IPS-20b (cell line): Measurements from ENCODE around the gene GABRG3.
"Not testable (repeated sequence)": the region's sequence is repeated elsewhere in the genome, so short reads cannot be mapped to it uniquely, and the experiment has no call there.

ENCODE experiments used
- H3K27ac ChIP-seq: one replicate; pipeline ENCODE4 v1.5.1; 2013; ENCODE audit warnings: low read length
- H3K27me3 ChIP-seq: 2 replicates; pipeline ENCODE4 v1.6.1; 2013; ENCODE audit warnings: mild to moderate bottlenecking, low read length, inconsistent platforms; ENCODE audit not compliant: insufficient read depth
- H3K36me3 ChIP-seq: 2 replicates; pipeline ENCODE4 v1.6.1; 2013; ENCODE audit warnings: low read depth, mild to moderate bottlenecking, inconsistent platforms, low read length, moderate library complexity; ENCODE audit not compliant: insufficient read depth
- H3K4me1 ChIP-seq: 2 replicates; pipeline ENCODE4 v1.6.1; 2013; ENCODE audit warnings: mild to moderate bottlenecking, control low read depth, inconsistent platforms, low read length, moderate library complexity; ENCODE audit not compliant: insufficient read depth
- H3K4me3 ChIP-seq: 2 replicates; pipeline ENCODE4 v1.5.1; 2013; ENCODE audit warnings: mild to moderate bottlenecking, low read length, inconsistent platforms
- H3K9ac ChIP-seq: 2 replicates; pipeline ENCODE4 v1.6.1; 2013; ENCODE audit warnings: low read depth, mild to moderate bottlenecking, inconsistent platforms, low read length, moderate library complexity
- H3K9me3 ChIP-seq: 2 replicates; pipeline ENCODE4 v1.6.1; 2013; ENCODE audit warnings: mild to moderate bottlenecking, low read depth, low read length, inconsistent platforms; ENCODE audit not compliant: insufficient read depth

Gene GABRG3

GRCh38 chr15:26996250-26996649, 25.3 kb downstream of the GABRG3 start:
- Histone ChIP-seq H3K4me3 (no peak overlapping the region), H3K36me3 (no peaks in the 10 kb centered on the region), H3K9ac (no peak overlapping the region), H3K9me3 (peaks cover 20% of the 10 kb centered on the region), H3K4me1 (no peaks in the 10 kb centered on the region), H3K27me3 (no peaks in the 10 kb centered on the region), H3K27ac (no peak overlapping the region)

DNA sequence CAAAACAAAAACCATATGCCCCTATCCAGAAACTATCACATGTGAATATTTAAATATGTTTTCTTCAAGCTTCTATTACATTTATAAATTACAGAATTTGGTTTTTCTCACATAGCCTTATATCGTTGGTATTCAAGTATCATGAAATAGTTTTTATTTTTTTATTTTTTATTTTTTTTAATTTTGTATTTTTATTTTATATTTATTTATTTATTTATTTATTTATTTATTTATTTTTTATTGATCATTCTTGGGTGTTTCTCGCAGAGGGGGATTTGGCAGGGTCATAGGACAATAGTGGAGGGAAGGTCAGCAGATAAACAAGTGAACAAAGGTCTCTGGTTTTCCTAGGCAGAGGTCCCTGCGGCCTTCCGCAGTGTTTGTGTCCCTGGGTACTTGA, 32.0 kb downstream of the GABRG3 start:
- not testable (repeated sequence) for H3K27ac ChIP-seq, H3K4me1 ChIP-seq, H3K27me3 ChIP-seq, H3K9ac ChIP-seq, H3K4me3 ChIP-seq, H3K36me3 ChIP-seq, H3K9me3 ChIP-seq

- H3K36me3 ChIP-seq, H3K9me3 ChIP-seq, H3K4me1 ChIP-seq, H3K4me3 ChIP-seq, H3K27me3 ChIP-seq, H3K9ac ChIP-seq, H3K27ac ChIP-seq: not testable (repeated sequence)
Measured at GRCh38 chr15:27004226-27004625, 33.2 kb downstream of the GABRG3 start.

GRCh38 chr15:27017168-27017809, 46.3 kb downstream of the GABRG3 start:
- Histone ChIP-seq H3K36me3 (no peaks in the 10 kb centered on the region), H3K4me1 (no peaks in the 10 kb centered on the region), H3K27ac (no peak overlapping the region), H3K4me3 (no peak overlapping the region), H3K9me3 (no peaks in the 10 kb centered on the region), H3K9ac (no peak overlapping the region), H3K27me3 (no peaks in the 10 kb centered on the region)

- Histone ChIP-seq H3K36me3 (no peaks in the 10 kb centered on the region), H3K9ac (no peak overlapping the region), H3K27ac (no peak overlapping the region), H3K4me1 (no peaks in the 10 kb centered on the region), H3K4me3 (no peak overlapping the region), H3K27me3 (no peaks in the 10 kb centered on the region), H3K9me3 (no peaks in the 10 kb centered on the region)
Measured at GRCh38 chr15:27019687-27020086, 48.7 kb downstream of the GABRG3 start.

- Histone ChIP-seq H3K9ac (no peak overlapping the region), H3K9me3 (no peaks in the 10 kb centered on the region), H3K4me1 (peaks cover 6% of the 10 kb centered on the region; the same call in 1 of the 2 replicates), H3K27ac (no peak overlapping the region), H3K36me3 (no peaks in the 10 kb centered on the region), H3K27me3 (no peaks in the 10 kb centered on the region), H3K4me3 (no peak overlapping the region)
Measured at GRCh38 chr15:27025481-27025966, 54.5 kb downstream of the GABRG3 start.

- H3K27me3 ChIP-seq, result no peaks in the 10 kb centered on the region
- no peaks in the 10 kb centered on the region for H3K9me3 ChIP-seq
- H3K27ac ChIP-seq, result no peak overlapping the region
- no peak overlapping the region for H3K9ac ChIP-seq
- H3K4me1 ChIP-seq, result peaks cover 6% of the 10 kb centered on the region; the same call in 1 of the 2 replicates
- H3K4me3 ChIP-seq, result no peak overlapping the region
- H3K36me3 ChIP-seq, result no peaks in the 10 kb centered on the region
Measured at GRCh38 chr15:27027229-27027628, 56.2 kb downstream of the GABRG3 start.

DNA sequence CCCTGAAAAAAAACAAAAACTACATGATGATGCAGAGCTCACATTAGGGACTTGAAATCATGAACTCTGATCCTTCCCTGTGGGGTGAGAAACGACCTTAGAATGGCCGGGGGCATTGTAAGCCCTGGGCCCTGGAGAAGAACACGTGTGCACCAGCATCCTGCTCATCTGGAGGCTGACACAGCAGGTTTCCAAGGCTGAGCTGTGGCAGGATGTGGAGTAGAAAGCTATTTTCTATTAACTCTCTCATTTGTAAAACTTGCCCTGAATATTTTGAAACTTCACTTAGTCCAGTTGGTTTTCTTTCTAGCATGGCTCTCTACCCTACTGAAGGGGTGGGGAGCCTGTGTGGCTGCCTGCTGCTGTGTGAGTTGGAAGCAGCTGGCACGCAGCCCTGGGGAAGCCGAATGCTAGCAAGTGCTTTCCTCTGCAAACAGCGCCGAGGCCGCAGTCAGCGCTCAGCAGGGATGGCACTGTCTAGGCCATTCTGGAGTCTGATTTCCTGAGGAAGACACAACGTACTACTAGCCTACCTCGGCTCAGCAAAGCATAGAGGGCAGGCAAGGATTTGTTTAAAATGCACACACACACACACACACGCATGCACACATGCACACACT, 58.0 kb downstream of the GABRG3 start:
- Histone ChIP-seq H3K36me3 (no peaks in the 10 kb centered on the region), H3K9me3 (no peaks in the 10 kb centered on the region), H3K27me3 (no peaks in the 10 kb centered on the region), H3K9ac (no peak overlapping the region), H3K27ac (no peak overlapping the region), H3K4me1 (peaks cover 6% of the 10 kb centered on the region; the same call in 1 of the 2 replicates), H3K4me3 (no peak overlapping the region)

DNA sequence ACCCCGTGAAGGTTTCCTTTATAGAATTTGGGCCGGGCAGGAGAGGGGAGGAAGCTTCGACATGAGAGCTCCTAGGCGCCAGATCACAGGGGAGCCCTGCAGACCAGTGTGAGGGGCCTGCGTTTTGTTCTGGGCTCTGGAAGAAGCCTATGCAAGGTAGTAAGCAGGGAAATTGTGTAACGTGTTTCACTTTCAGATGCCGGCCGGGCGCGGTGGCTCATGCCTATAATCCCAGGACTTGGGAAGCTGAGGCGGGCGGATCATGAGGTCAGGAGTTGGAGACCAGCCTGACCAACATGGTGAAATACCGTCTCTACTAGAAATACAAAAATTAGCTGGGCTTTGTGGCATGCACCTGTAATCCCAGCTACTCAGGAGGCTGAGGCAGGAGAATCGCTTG, 65.2 kb downstream of the GABRG3 start:
- H3K9me3 ChIP-seq, result no peaks in the 10 kb centered on the region
- no peak overlapping the region for H3K27ac ChIP-seq
- no peaks in the 10 kb centered on the region for H3K36me3 ChIP-seq
- H3K9ac ChIP-seq, result no peak overlapping the region
- no peak overlapping the region for H3K4me3 ChIP-seq
- H3K4me1 ChIP-seq, result no peaks in the 10 kb centered on the region
- H3K27me3 ChIP-seq, result no peaks in the 10 kb centered on the region

- H3K27ac ChIP-seq, result no peak overlapping the region
- H3K4me1 ChIP-seq, result no peaks in the 10 kb centered on the region
- no peak overlapping the region for H3K9ac ChIP-seq
Measured at GRCh38 chr15:27037501-27037900, 66.5 kb downstream of the GABRG3 start.

DNA sequence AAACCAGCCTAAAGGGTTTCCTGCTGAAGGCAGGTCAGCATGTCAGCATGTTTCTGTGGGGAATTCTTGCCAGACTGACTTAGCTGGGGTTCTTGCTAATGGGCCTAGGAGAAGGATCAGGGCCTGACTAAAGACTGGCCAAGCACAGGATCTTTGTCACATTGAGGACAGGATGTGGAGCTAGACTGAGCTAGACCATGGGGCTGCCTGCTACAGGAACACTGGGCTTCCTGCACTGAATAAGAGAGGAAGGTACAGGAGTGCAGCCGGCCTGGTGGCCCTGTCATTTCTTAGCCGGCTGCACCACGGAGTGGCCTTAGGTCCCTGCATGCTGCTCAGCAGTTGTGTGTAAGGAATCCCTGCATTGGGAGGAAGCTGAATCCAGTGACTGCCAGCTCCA, 68.2 kb downstream of the GABRG3 start:
- H3K4me1 ChIP-seq, result no peaks in the 10 kb centered on the region
- H3K36me3 ChIP-seq, result no peaks in the 10 kb centered on the region
- no peaks in the 10 kb centered on the region for H3K9me3 ChIP-seq
- H3K4me3 ChIP-seq, result no peak overlapping the region
- no peak overlapping the region for H3K9ac ChIP-seq
- H3K27me3 ChIP-seq, result no peaks in the 10 kb centered on the region
- H3K27ac ChIP-seq, result no peak overlapping the region

More at GRCh38 chr15:27037501-27037900, 66.5 kb downstream of the GABRG3 start:
- Histone ChIP-seq H3K27me3 (no peaks in the 10 kb centered on the region), H3K9me3 (no peaks in the 10 kb centered on the region), H3K4me3 (no peak overlapping the region), H3K36me3 (no peaks in the 10 kb centered on the region)

- H3K9ac ChIP-seq, result no peak overlapping the region
- no peak overlapping the region for H3K4me3 ChIP-seq
- H3K4me1 ChIP-seq, result no peaks in the 10 kb centered on the region
- H3K36me3 ChIP-seq, result no peaks in the 10 kb centered on the region
- H3K27me3 ChIP-seq, result no peaks in the 10 kb centered on the region
- no peak overlapping the region for H3K27ac ChIP-seq
- H3K9me3 ChIP-seq, result no peaks in the 10 kb centered on the region
Measured at GRCh38 chr15:27042230-27042629, 71.2 kb downstream of the GABRG3 start.
